HCT116 (cell line): ENCODE results near the gene TMEM154.
"Not testable (repeated sequence)": the region's sequence is repeated elsewhere in the genome, so short reads cannot be mapped to it uniquely, and the experiment has no call there.

Experiments
- CEBPB ChIP-seq: IDR thresholded peaks from 2 replicates; pipeline ENCODE4 v1.6.1; 2012; ENCODE audit warnings: low read depth
- EGR1 ChIP-seq: IDR thresholded peaks from 2 replicates; pipeline ENCODE4 v1.6.1; 2012; ENCODE audit warnings: low read depth
- EZH2 ChIP-seq: fragments of 200-600 bp; sonication (generic); IDR thresholded peaks from 2 replicates; pipeline ENCODE4 v1.6.1; 2017; ENCODE audit warnings: antibody characterized with exemption, mixed run types
- JUND ChIP-seq: IDR thresholded peaks from 2 replicates; pipeline ENCODE4 v1.6.1; 2012
- MAX ChIP-seq: IDR thresholded peaks from 2 replicates; pipeline ENCODE4 v1.6.1; 2012
- POLR2A ChIP-seq: IDR thresholded peaks from 2 replicates; pipeline ENCODE4 v1.7.0; 2011; ENCODE audit warnings: borderline replicate concordance; ENCODE audit not compliant: insufficient read depth, insufficient read length; ENCODE audit errors: extremely low read depth
- REST ChIP-seq: IDR thresholded peaks from 2 replicates; pipeline ENCODE4 v1.6.1; 2012; ENCODE audit warnings: low read depth
- SIN3A ChIP-seq: IDR thresholded peaks from 2 replicates; pipeline ENCODE4 v1.6.1; 2012; ENCODE audit warnings: low read depth
- SP1 ChIP-seq: IDR thresholded peaks from 2 replicates; pipeline ENCODE4 v1.6.1; 2012; ENCODE audit warnings: low read depth
- SRF ChIP-seq: IDR thresholded peaks from 2 replicates; pipeline ENCODE4 v1.6.1; 2012; ENCODE audit warnings: low read depth
- YY1 ChIP-seq: IDR thresholded peaks from 2 replicates; pipeline ENCODE4 v1.6.1; 2011; ENCODE audit warnings: low read length, low read depth, moderate library complexity, mild to moderate bottlenecking; ENCODE audit not compliant: insufficient replicate concordance; ENCODE audit errors: extremely low read depth
- TF ChIP-seq, protein P1 (sequence below), 3 experiments: fragments of 200-600 bp in 1 of 3; sonication (generic) in 1 of 3; IDR thresholded peaks in 2 of 3; conservative IDR thresholded peaks in 1 of 3; 2 replicates each; pipeline ENCODE4 v1.5.1; 2012 to 2017; ENCODE audit warnings: low read depth in 2 of 3, low read length in 2 of 3, antibody characterized with exemption in 1 of 3, borderline replicate concordance in 1 of 3, control low read depth in 1 of 3, mild to moderate bottlenecking in 1 of 3, mixed read lengths in 1 of 3, mixed run types in 1 of 3, moderate library complexity in 1 of 3; ENCODE audit not compliant: insufficient read depth in 1 of 3
- TF ChIP-seq, protein P2 (sequence below): IDR thresholded peaks from 2 replicates; pipeline ENCODE4 v1.6.1; 2011; ENCODE audit warnings: mild to moderate bottlenecking, low read length, moderate library complexity; ENCODE audit not compliant: insufficient replicate concordance; ENCODE audit errors: extremely low read depth

- TF ChIP-seq EZH2, JUND, REST, MAX, POLR2A, SP1, SRF, EGR1, CEBPB, SIN3A, YY1: not testable (repeated sequence)
- TF ChIP-seq, protein P1, sequence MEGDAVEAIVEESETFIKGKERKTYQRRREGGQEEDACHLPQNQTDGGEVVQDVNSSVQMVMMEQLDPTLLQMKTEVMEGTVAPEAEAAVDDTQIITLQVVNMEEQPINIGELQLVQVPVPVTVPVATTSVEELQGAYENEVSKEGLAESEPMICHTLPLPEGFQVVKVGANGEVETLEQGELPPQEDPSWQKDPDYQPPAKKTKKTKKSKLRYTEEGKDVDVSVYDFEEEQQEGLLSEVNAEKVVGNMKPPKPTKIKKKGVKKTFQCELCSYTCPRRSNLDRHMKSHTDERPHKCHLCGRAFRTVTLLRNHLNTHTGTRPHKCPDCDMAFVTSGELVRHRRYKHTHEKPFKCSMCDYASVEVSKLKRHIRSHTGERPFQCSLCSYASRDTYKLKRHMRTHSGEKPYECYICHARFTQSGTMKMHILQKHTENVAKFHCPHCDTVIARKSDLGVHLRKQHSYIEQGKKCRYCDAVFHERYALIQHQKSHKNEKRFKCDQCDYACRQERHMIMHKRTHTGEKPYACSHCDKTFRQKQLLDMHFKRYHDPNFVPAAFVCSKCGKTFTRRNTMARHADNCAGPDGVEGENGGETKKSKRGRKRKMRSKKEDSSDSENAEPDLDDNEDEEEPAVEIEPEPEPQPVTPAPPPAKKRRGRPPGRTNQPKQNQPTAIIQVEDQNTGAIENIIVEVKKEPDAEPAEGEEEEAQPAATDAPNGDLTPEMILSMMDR (IDR thresholded peaks at IDR 0.05 in 2 of 3, conservative IDR thresholded peaks at IDR 0.05 in 1 of 3; ENCODE audit: borderline replicate concordance in 1 of 3, insufficient read depth in 1 of 3, low read depth in 2 of 3, low read length in 2 of 3) = not testable (repeated sequence)
- TF ChIP-seq, protein P2, sequence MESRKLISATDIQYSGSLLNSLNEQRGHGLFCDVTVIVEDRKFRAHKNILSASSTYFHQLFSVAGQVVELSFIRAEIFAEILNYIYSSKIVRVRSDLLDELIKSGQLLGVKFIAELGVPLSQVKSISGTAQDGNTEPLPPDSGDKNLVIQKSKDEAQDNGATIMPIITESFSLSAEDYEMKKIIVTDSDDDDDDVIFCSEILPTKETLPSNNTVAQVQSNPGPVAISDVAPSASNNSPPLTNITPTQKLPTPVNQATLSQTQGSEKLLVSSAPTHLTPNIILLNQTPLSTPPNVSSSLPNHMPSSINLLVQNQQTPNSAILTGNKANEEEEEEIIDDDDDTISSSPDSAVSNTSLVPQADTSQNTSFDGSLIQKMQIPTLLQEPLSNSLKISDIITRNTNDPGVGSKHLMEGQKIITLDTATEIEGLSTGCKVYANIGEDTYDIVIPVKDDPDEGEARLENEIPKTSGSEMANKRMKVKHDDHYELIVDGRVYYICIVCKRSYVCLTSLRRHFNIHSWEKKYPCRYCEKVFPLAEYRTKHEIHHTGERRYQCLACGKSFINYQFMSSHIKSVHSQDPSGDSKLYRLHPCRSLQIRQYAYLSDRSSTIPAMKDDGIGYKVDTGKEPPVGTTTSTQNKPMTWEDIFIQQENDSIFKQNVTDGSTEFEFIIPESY = not testable (repeated sequence)
Measured at GRCh38 chr4:152664067-152664378, 15.8 kb downstream of the TMEM154 start.
